Hepatocyte (in vitro differentiated cells): ENCODE measurements around the gene ZNF738. TPM values are rescaled to one million over a fixed set of nuclear protein-coding genes. Genes with fewer than 3 reads are reported as not detected.
"Not testable (repeated sequence)": the region's sequence is repeated elsewhere in the genome, so short reads cannot be mapped to it uniquely, and the experiment has no call there.

Source experiments
- DNase-seq: peaks from one replicate; pipeline ENCODE4 v3.0.0-alpha.2; 2016; ENCODE audit warnings: low spot score
- H2AFZ ChIP-seq: fragments of 200-600 bp; sonication (generic); 2 replicates; pipeline ENCODE4 v1.6.0; 2016; ENCODE audit warnings: antibody characterized with exemption, mild to moderate bottlenecking
- H3K27ac ChIP-seq: fragments of 200-600 bp; sonication (generic); 2 replicates; pipeline ENCODE4 v1.5.1; 2016; ENCODE audit warnings: mild to moderate bottlenecking
- H3K27me3 ChIP-seq: fragments of 200-600 bp; sonication (generic); 2 replicates; pipeline ENCODE4 v1.6.1; 2016
- H3K36me3 ChIP-seq: fragments of 200-600 bp; sonication (generic); replicated peaks from 2 replicates; pipeline ENCODE4 v1.5.1; 2016; ENCODE audit warnings: low read depth; ENCODE audit not compliant: insufficient read depth
- H3K4me1 ChIP-seq: fragments of 200-600 bp; sonication (generic); 2 replicates; pipeline ENCODE4 v1.5.1; 2016; ENCODE audit warnings: mild to moderate bottlenecking, moderate library complexity; ENCODE audit not compliant: insufficient read depth
- H3K4me2 ChIP-seq: fragments of 200-600 bp; sonication (generic); 2 replicates; pipeline ENCODE4 v1.6.0; 2016
- H3K4me3 ChIP-seq: fragments of 200-600 bp; sonication (generic); 2 replicates; pipeline ENCODE4 v1.5.1; 2016; ENCODE audit warnings: mild to moderate bottlenecking
- H3K79me2 ChIP-seq: fragments of 200-600 bp; sonication (generic); 2 replicates; pipeline ENCODE4 v1.6.0; 2017; ENCODE audit warnings: mild to moderate bottlenecking
- H3K9me2 ChIP-seq: fragments of 200-600 bp; sonication (generic); replicated peaks from 2 replicates; pipeline ENCODE4 v1.6.0; 2017; ENCODE audit warnings: mild to moderate bottlenecking; ENCODE audit not compliant: insufficient read depth
- H3K9me3 ChIP-seq: fragments of 200-600 bp; sonication (generic); 2 replicates; pipeline ENCODE4 v1.5.1; 2016; ENCODE audit warnings: low read depth, mild to moderate bottlenecking
- H4K20me1 ChIP-seq: fragments of 200-600 bp; sonication (generic); 2 replicates; pipeline ENCODE4 v1.6.0; 2016; ENCODE audit warnings: mild to moderate bottlenecking; ENCODE audit not compliant: insufficient read depth, poor library complexity, severe bottlenecking
- CTCF ChIP-seq: fragments of 200-600 bp; sonication (generic); IDR thresholded peaks from 2 replicates; pipeline ENCODE4 v1.5.1; 2016; ENCODE audit warnings: antibody characterized with exemption, mild to moderate bottlenecking; ENCODE audit not compliant: poor library complexity
- EZH2 ChIP-seq: fragments of 200-600 bp; sonication (generic); IDR thresholded peaks from 2 replicates; pipeline ENCODE4 v1.6.1; 2016; ENCODE audit warnings: antibody characterized with exemption, mild to moderate bottlenecking, borderline replicate concordance
- EZH2phosphoT487 ChIP-seq: fragments of 200-600 bp; sonication (generic); IDR thresholded peaks from one replicate; pipeline ENCODE4 v1.6.1; 2018; ENCODE audit warnings: antibody characterized with exemption, mild to moderate bottlenecking, low read depth, moderate library complexity; ENCODE audit not compliant: unreplicated experiment, severe bottlenecking
- WGBS: methylation state at CpG from one replicate; pipeline ENCODE4 v1.1.6; 2016; ENCODE audit warnings: low lambda C conversion rate; ENCODE audit errors: missing lambda C conversion rate; 5-methylcytosine and 5-hydroxymethylcytosine counted together
- polyA plus RNA-seq: library from polyadenylated mRNA; unstranded; fragments of >200 nt; fragmentation: Nextera tagmentation; extraction: Ambion mirVana; gene quantifications from 2 replicates; pipeline ENCODE4 v1.2.1, GENCODE V29; 2016
- total RNA-seq: library from RNA; depleted of rRNA; stranded (reverse); fragments of >200 nt; gene quantifications from 2 replicates; pipeline ENCODE4 v1.2.3, GENCODE V29; 2014

Gene ZNF738
- total and polyA plus RNA-seq, 2 experiments from 2014 or later, result 8.4 to 28.4 TPM

GRCh38 chr19:21335721-21336120 is 23.1 kb upstream of the ZNF738 start:
- H3K4me3 ChIP-seq, result no peak overlapping the region
- H3K36me3 ChIP-seq, result no peaks in the 10 kb centered on the region
- no peak overlapping the region for H3K27ac ChIP-seq
- no peaks in the 10 kb centered on the region for H3K9me3 ChIP-seq
- H2AFZ ChIP-seq, result no peak overlapping the region
- TF ChIP-seq CTCF, result peak; percentile 14
- TF ChIP-seq EZH2phosphoT487, result no peak
- TF ChIP-seq EZH2, result no peak
- H3K4me1 ChIP-seq, result no peaks in the 10 kb centered on the region
- H3K27me3 ChIP-seq, result no peaks in the 10 kb centered on the region
- H3K79me2 ChIP-seq, result no peaks in the 10 kb centered on the region
- H3K4me2 ChIP-seq, result no peak overlapping the region
- 66% methylated on average over 2 of the region's 2 CpGs for WGBS
- no peaks in the 10 kb centered on the region for H4K20me1 ChIP-seq
- no peak for DNase-seq
- no peaks in the 10 kb centered on the region for H3K9me2 ChIP-seq

- H3K27me3 ChIP-seq, H3K4me2 ChIP-seq, H3K9me3 ChIP-seq, H2AFZ ChIP-seq, H3K27ac ChIP-seq, H3K79me2 ChIP-seq, H3K4me3 ChIP-seq, H3K9me2 ChIP-seq, H3K4me1 ChIP-seq, H3K36me3 ChIP-seq, DNase-seq, H4K20me1 ChIP-seq: not testable (repeated sequence)
- 51% methylated on average over 2 of the region's 2 CpGs for WGBS
These were observed 14.0 kb upstream of the ZNF738 start for GRCh38 chr19:21344841-21345240.

GRCh38 chr19:21352830-21353229 is 6.0 kb upstream of the ZNF738 start:
- DNase-seq, result no peak
- no peaks in the 10 kb centered on the region for H3K9me2 ChIP-seq

GRCh38 chr19:21362291-21362690 is 3.5 kb downstream of the ZNF738 start:
- no peak overlapping the region for H3K27ac ChIP-seq
- H3K4me1 ChIP-seq, result peaks cover 4% of the 10 kb centered on the region
- peaks cover 11% of the 10 kb centered on the region for H3K9me3 ChIP-seq
- no peak overlapping the region for H2AFZ ChIP-seq
- H3K27me3 ChIP-seq, result no peaks in the 10 kb centered on the region
- H3K4me2 ChIP-seq, result no peak overlapping the region
- no peaks in the 10 kb centered on the region for H3K9me2 ChIP-seq
- TF ChIP-seq EZH2phosphoT487 (no peak), CTCF (no peak), EZH2 (no peak)
- H3K36me3 ChIP-seq, result peaks cover 12% of the 10 kb centered on the region
- DNase-seq, result no peak
- WGBS, result 89% methylated on average over 3 of the region's 3 CpGs
- H3K79me2 ChIP-seq, result peaks cover 50% of the 10 kb centered on the region
- H3K4me3 ChIP-seq, result peak overlapping the region; percentile 13
- no peaks in the 10 kb centered on the region for H4K20me1 ChIP-seq

More at GRCh38 chr19:21352830-21353229, 6.0 kb upstream of the ZNF738 start:
- no peaks in the 10 kb centered on the region for H3K36me3 ChIP-seq
- no peak overlapping the region for H3K4me2 ChIP-seq
- no peak overlapping the region for H2AFZ ChIP-seq
- H3K9me3 ChIP-seq, result no peaks in the 10 kb centered on the region
- WGBS, result 59% methylated on average over 2 of the region's 2 CpGs
- no peaks in the 10 kb centered on the region for H3K4me1 ChIP-seq
- TF ChIP-seq EZH2phosphoT487, result no peak
- TF ChIP-seq CTCF, result no peak
- no peak for TF ChIP-seq EZH2
- H3K27ac ChIP-seq, result no peak overlapping the region
- no peak overlapping the region for H3K4me3 ChIP-seq
- H3K27me3 ChIP-seq, result no peaks in the 10 kb centered on the region
- no peaks in the 10 kb centered on the region for H4K20me1 ChIP-seq
- no peaks in the 10 kb centered on the region for H3K79me2 ChIP-seq
